H1 (cell line): Measurements from ENCODE around the gene CCDC102A. TPM values are rescaled to one million over a fixed set of nuclear protein-coding genes. Genes with fewer than 3 reads are reported as not detected.

ENCODE experiments used
- CTCF ChIA-PET: fragments of 300-600 bp; sonication (Branson Sonifier 250); formaldehyde crosslinking; loops from one replicate; lab custom pipeline; 2021; ENCODE audit not compliant: partially characterized antibody; lab: Charles Lee
- POLR2A ChIA-PET: fragments of 300-600 bp; sonication (Branson Sonifier 250); formaldehyde crosslinking; loops from one replicate; lab custom pipeline; 2021; ENCODE audit warnings: inconsistent platforms; ENCODE audit not compliant: partially characterized antibody; lab: Charles Lee
- DNase-seq, 2 experiments: peaks; one replicate each; pipeline versions ENCODE4 v3.0.0 to v3.0.0-alpha.2; 2010 to 2022; ENCODE audit warnings: low spot score in 2 of 2, low read depth in 1 of 2, mixed read lengths in 1 of 2
- FAIRE-seq: peaks from 2 replicates; lab custom pipeline; 2011; peaks lifted over from hg19 to GRCh38; lab: Jason Lieb, UNC
- H2AFZ ChIP-seq: 2 replicates; pipeline ENCODE4 v1.8.1; 2012; ENCODE audit warnings: low read length, inconsistent platforms
- H2AK5ac ChIP-seq: 2 replicates; pipeline ENCODE4 v1.6.1; 2013; ENCODE audit warnings: low read depth, low read length
- H2BK120ac ChIP-seq: replicated peaks from 2 replicates; pipeline ENCODE3; 2013; ENCODE audit warnings: low read depth, low read length, inconsistent platforms
- H2BK12ac ChIP-seq: 2 replicates; pipeline ENCODE4 v1.6.1; 2013; ENCODE audit warnings: low read depth, low read length
- H2BK15ac ChIP-seq: 2 replicates; pipeline ENCODE4 v1.6.1; 2013; ENCODE audit warnings: low read length
- H2BK20ac ChIP-seq: 2 replicates; pipeline ENCODE4 v1.6.1; 2013; ENCODE audit warnings: low read length
- H2BK5ac ChIP-seq: 2 replicates; pipeline ENCODE4 v1.6.1; 2013; ENCODE audit warnings: low read depth, low read length
- H3K14ac ChIP-seq: 2 replicates; pipeline ENCODE4 v1.6.1; 2013; ENCODE audit warnings: inconsistent platforms; ENCODE audit not compliant: insufficient read length
- H3K18ac ChIP-seq: 2 replicates; pipeline ENCODE4 v1.6.1; 2013; ENCODE audit warnings: low read length; ENCODE audit errors: extremely low read depth
- H3K23ac ChIP-seq: 2 replicates; pipeline ENCODE4 v1.6.1; 2013; ENCODE audit warnings: inconsistent platforms; ENCODE audit not compliant: insufficient read length
- H3K23me2 ChIP-seq: 2 replicates; pipeline ENCODE4 v1.6.1; 2013; ENCODE audit warnings: low read depth, low read length
- H3K27ac ChIP-seq: 2 replicates; pipeline ENCODE4 v1.6.1; 2011; ENCODE audit warnings: low read depth, low read length, inconsistent platforms
- H3K27me3 ChIP-seq, 4 experiments: replicated peaks in 1 of 4; 1 replicate in 1 of 4; 2 replicates in 3 of 4; pipeline versions ENCODE4 v1.6.1 to v1.8.1; 2011 to 2013; ENCODE audit warnings: low read length in 3 of 4, mild to moderate bottlenecking in 3 of 4, inconsistent platforms in 2 of 4, mixed read lengths in 2 of 4, moderate library complexity in 1 of 4; ENCODE audit not compliant: control insufficient read depth in 3 of 4, insufficient read depth in 3 of 4; ENCODE audit errors: extremely low read depth in 1 of 4
- H3K36me3 ChIP-seq, 4 experiments: 2 replicates each; pipeline versions ENCODE4 v1.6.1 to v1.8.1; 2011 to 2013; ENCODE audit warnings: mild to moderate bottlenecking in 4 of 4, low read length in 3 of 4, moderate library complexity in 2 of 4, control low read depth in 1 of 4, inconsistent platforms in 1 of 4; ENCODE audit not compliant: insufficient read depth in 4 of 4, control insufficient read depth in 2 of 4
- H3K4ac ChIP-seq: replicated peaks from 2 replicates; pipeline ENCODE3; 2013; ENCODE audit warnings: low read length, low read depth, mixed read lengths, inconsistent platforms; ENCODE audit not compliant: insufficient read length
- H3K4me1 ChIP-seq, 4 experiments: replicated peaks in 1 of 4; 1 replicate in 1 of 4; 2 replicates in 3 of 4; pipeline versions ENCODE4 v1.6.1 to v1.8.1; 2011 to 2013; ENCODE audit warnings: low read length in 3 of 4, inconsistent platforms in 2 of 4, mixed read lengths in 1 of 4; ENCODE audit not compliant: insufficient read depth in 4 of 4, control insufficient read depth in 3 of 4
- H3K4me2 ChIP-seq, 2 experiments: 2 replicates each; pipeline versions ENCODE4 v1.6.1 to v1.8.1; 2011 to 2013; ENCODE audit warnings: low read depth in 2 of 2, low read length in 2 of 2, control low read depth in 1 of 2, inconsistent platforms in 1 of 2, mild to moderate bottlenecking in 1 of 2; ENCODE audit not compliant: insufficient read depth in 1 of 2
- H3K4me3 ChIP-seq, 4 experiments: fragments of 200-600, 300-600 bp in 1 of 4; sonication (generic), shearing (Covaris generic), sonication (Bioruptor Twin) in 1 of 4; 2 replicates each; pipeline versions ENCODE4 v1.5.1 to v1.8.1; 2011 to 2016; ENCODE audit warnings: low read length in 4 of 4, low read depth in 3 of 4, control low read depth in 2 of 4, inconsistent platforms in 2 of 4, mild to moderate bottlenecking in 2 of 4, mixed read lengths in 1 of 4, moderate library complexity in 1 of 4; ENCODE audit not compliant: insufficient read depth in 2 of 4; ENCODE audit errors: extremely low read depth in 1 of 4
- H3K56ac ChIP-seq: replicated peaks from 2 replicates; pipeline ENCODE3; 2013; ENCODE audit warnings: low read depth, mild to moderate bottlenecking, mixed read lengths, low read length, inconsistent platforms; ENCODE audit not compliant: insufficient read length
- H3K79me1 ChIP-seq: 2 replicates; pipeline ENCODE4 v1.6.1; 2013; ENCODE audit warnings: low read depth, low read length, control low read depth
- H3K79me2 ChIP-seq, 2 experiments: 2 replicates each; pipeline versions ENCODE4 v1.6.1 to v1.8.1; 2012 to 2013; ENCODE audit warnings: low read length in 2 of 2, mild to moderate bottlenecking in 2 of 2, inconsistent platforms in 1 of 2; ENCODE audit not compliant: insufficient read depth in 2 of 2, control insufficient read depth in 1 of 2
- H3K9ac ChIP-seq, 4 experiments: replicated peaks in 1 of 4; 1 replicate in 1 of 4; 2 replicates in 3 of 4; pipeline versions ENCODE4 v1.6.1 to v1.8.1; 2011 to 2013; ENCODE audit warnings: low read depth in 3 of 4, low read length in 3 of 4, control low read depth in 2 of 4, mild to moderate bottlenecking in 2 of 4, moderate library complexity in 2 of 4, inconsistent platforms in 1 of 4; ENCODE audit errors: extremely low read depth in 1 of 4
- H3K9me3 ChIP-seq, 2 experiments: 2 replicates each; pipeline versions ENCODE4 v1.6.1 to v1.8.1; 2012 to 2013; ENCODE audit warnings: mild to moderate bottlenecking in 2 of 2, moderate library complexity in 2 of 2, control low read depth in 1 of 2, inconsistent platforms in 1 of 2, low read depth in 1 of 2, low read length in 1 of 2, mixed read lengths in 1 of 2; ENCODE audit not compliant: insufficient read depth in 2 of 2
- H4K20me1 ChIP-seq, 2 experiments: replicated peaks in 1 of 2; 2 replicates each; pipeline versions ENCODE3 to v1.8.1; 2011 to 2013; ENCODE audit warnings: inconsistent platforms in 2 of 2, low read length in 2 of 2, mild to moderate bottlenecking in 1 of 2; ENCODE audit not compliant: insufficient read depth in 2 of 2, control insufficient read depth in 1 of 2
- H4K5ac ChIP-seq: 2 replicates; pipeline ENCODE4 v1.6.1; 2013; ENCODE audit warnings: low read length, low read depth, mixed read lengths, inconsistent platforms; ENCODE audit not compliant: insufficient read length
- H4K8ac ChIP-seq: 2 replicates; pipeline ENCODE4 v1.8.0; 2013; ENCODE audit warnings: mild to moderate bottlenecking, moderate library complexity, low read length, inconsistent platforms; ENCODE audit not compliant: insufficient read depth; ENCODE audit errors: extremely low read depth
- H4K91ac ChIP-seq: replicated peaks from 2 replicates; pipeline ENCODE3; 2013; ENCODE audit warnings: low read length, mixed read lengths, inconsistent platforms; ENCODE audit not compliant: insufficient read length
- CTCF ChIP-seq, 3 experiments: IDR thresholded peaks; 1 replicate in 2 of 3; 2 replicates in 1 of 3; pipeline versions ENCODE4 v1.5.1 to v1.6.1; 2011; ENCODE audit warnings: low read length in 3 of 3, mild to moderate bottlenecking in 3 of 3, inconsistent platforms in 2 of 3, low read depth in 1 of 3, moderate library complexity in 1 of 3; ENCODE audit not compliant: insufficient read depth in 1 of 3; ENCODE audit errors: control extremely low read depth in 1 of 3
- TAF1 ChIP-seq: IDR thresholded peaks from 2 replicates; pipeline ENCODE4 v1.6.1; 2011; ENCODE audit warnings: mild to moderate bottlenecking, low read depth, low read length
- WGBS, 2 experiments: shearing (Covaris generic) in 1 of 2; methylation state at CpG; one replicate each; pipeline versions ENCODE4 v1.1.6 to v1.1.7; 2013 to 2015; ENCODE audit warnings: low lambda C conversion rate in 2 of 2, mixed read lengths in 2 of 2, inconsistent platforms in 1 of 2, low coverage in 1 of 2, missing lambda C conversion rate in 1 of 2; ENCODE audit not compliant: insufficient replicate concordance in 2 of 2, insufficient coverage in 1 of 2, insufficient read length in 1 of 2; ENCODE audit errors: extremely low coverage in 1 of 2, missing lambda C conversion rate in 1 of 2; 5-methylcytosine and 5-hydroxymethylcytosine counted together
- polyA plus RNA-seq, 7 experiments: library from polyadenylated mRNA; depleted of rRNA in 3 of 7; stranded (reverse) in 5 of 7; unstranded in 2 of 7; fragments of >200 nt in 5 of 7; fragments of 200-250 nt in 2 of 7; gene quantifications; 1 replicate in 5 of 7; 2 replicates in 1 of 7; 4 replicates in 1 of 7; pipeline versions ENCODE4 v1.2.1 to v1.2.3, GENCODE V29; 2011 to 2013; ENCODE audit warnings: missing spikeins in 2 of 7, mixed read lengths in 2 of 7
- total RNA-seq: library from RNA; stranded (reverse); fragmentation: NEBNext Ultra II Directional; extraction: Animal tissue kit (Norgen Biotek cat#: 25700); gene quantifications from 2 replicates; pipeline ENCODE4 v1.2.1, GENCODE V29; 2021

Gene CCDC102A
- total and polyA plus RNA-seq, 2 of the 8 experiments (the other 6 are each of a cell fraction or from before 2014, with no cell fraction given) = 4.0 to 7.5 TPM

GRCh38 chr16:57527027-57527426, 9.3 kb downstream of the CCDC102A start:
- H3K4me1 ChIP-seq = peaks cover 0 to 21% (median 13%) of the 10 kb centered on the region in 4 experiments; a peak in 6 of 7 replicates
- FAIRE-seq (no peak), DNase-seq (no peak)
- H2AFZ ChIP-seq = no peak overlapping the region
- H2BK5ac ChIP-seq = no peak overlapping the region
- no peaks in the 10 kb centered on the region for H3K9me3 ChIP-seq
- H2AK5ac ChIP-seq = no peak overlapping the region
- no peak overlapping the region for H3K4ac ChIP-seq
- peaks cover 6 to 11% of the 10 kb centered on the region in 2 experiments for H4K20me1 ChIP-seq
- ChIA-PET CTCF (interaction anchor here (0.7 to 13.9 kb wide), 10 partner anchors 8 to 425 kb away, joined by 3 to 210 read pairs (median 4); partner anchors contain the start of genes ADGRG5 and POLR2C), POLR2A (interaction anchor here (1.4 to 9.1 kb wide), 4 partner anchors 9 to 50 kb away, joined by 3 to 67 read pairs (median 24); partner anchors contain the start of gene CCDC102A)
- 81% methylated on average over 4 of the region's 4 CpGs; no CpG with 5 or more reads in 1 of the 2 experiments for WGBS, 2 experiments
- no peaks in the 10 kb centered on the region for H3K36me3 ChIP-seq
- H2BK12ac ChIP-seq = no peak overlapping the region
- H3K27me3 ChIP-seq = peaks cover 0 to 15% (median 4%) of the 10 kb centered on the region in 4 experiments; a peak in 4 of 7 replicates
- H3K18ac ChIP-seq = no peak overlapping the region
- H3K79me2 ChIP-seq = peaks cover 0 to 11% of the 10 kb centered on the region in 2 experiments; a peak in 1 of 4 replicates
- TF ChIP-seq TAF1 (no peak), CTCF (IDR thresholded peaks at IDR 0.05; ENCODE audit: control extremely low read depth in 1 of 3, insufficient read depth in 1 of 3, low read depth in 1 of 3, low read length in 3 of 3) (peak in 2 of 3 experiments; percentile 29 to 41; a peak in 2 of 4 replicates)
- H4K8ac ChIP-seq = no peak overlapping the region
- no peak overlapping the region for H4K91ac ChIP-seq
- peak overlapping the region; percentile 40; the same call in 1 of the 2 replicates for H2BK15ac ChIP-seq
- H2BK20ac ChIP-seq = no peak overlapping the region
- H3K4me3 ChIP-seq = no peak overlapping the region
- H3K23me2 ChIP-seq = peaks cover 5% of the 10 kb centered on the region; the same call in 1 of the 2 replicates
- no peak overlapping the region for H3K56ac ChIP-seq
- H3K14ac ChIP-seq = no peak overlapping the region
- H4K5ac ChIP-seq = no peak overlapping the region
- no peak overlapping the region for H3K27ac ChIP-seq
- H3K9ac ChIP-seq = no peak overlapping the region
- H3K4me2 ChIP-seq = no peak overlapping the region
- peaks cover 5% of the 10 kb centered on the region for H3K79me1 ChIP-seq
- no peak overlapping the region for H2BK120ac ChIP-seq
- no peak overlapping the region for H3K23ac ChIP-seq
